ENCODE data around the gene SNX30.

GRCh38 chr9:112864403-112864802, 113.8 kb downstream of the SNX30 start:
- TF ChIP-seq CTCF (IDR thresholded peaks at IDR 0.05; ENCODE audit: borderline replicate concordance, extremely low read depth, low read length, poor library complexity, severe bottlenecking) = no peak
- TF ChIP-seq EZH2 (IDR thresholded peaks at IDR 0.05; ENCODE audit: borderline replicate concordance, low read depth, low read length, severe bottlenecking) = no peak
